Esophagus muscularis mucosa (tissue), 2 donors: ENCODE measurements around the gene AIF1L.

Experiments used
- EP300 ChIP-seq: sonication (generic); formaldehyde crosslinking; IDR thresholded peaks from one replicate; pipeline ENCODE4 v1.6.1; 2017; ENCODE audit warnings: antibody characterized with exemption
- POLR2A ChIP-seq: fragments of 450-650 bp; IDR thresholded peaks from one replicate; pipeline ENCODE4 v1.6.1; 2017; ENCODE audit warnings: antibody characterized with exemption, moderate library complexity, mild to moderate bottlenecking, low read depth

- TF ChIP-seq POLR2A: no peak
- TF ChIP-seq EP300: no peak
These were observed 23.5 kb upstream of the AIF1L start for GRCh38 chr9:131072871-131073237.
